GM10248 (cell line): Measurements from ENCODE around the gene GRIA1.

ENCODE experiments used
- CTCF ChIA-PET: fragments of 300-600 bp; sonication (Branson Sonifier 250); formaldehyde crosslinking; extraction: SDS; loops from one replicate; lab custom pipeline; 2021; ENCODE audit warnings: antibody characterized with exemption; lab: Yijun Ruan, JAX
- POLR2A ChIA-PET: fragments of 350-650 bp; sonication (Branson Sonifier 250); formaldehyde crosslinking; extraction: SDS; loops from one replicate; lab custom pipeline; 2020; ENCODE audit warnings: antibody characterized with exemption; lab: Yijun Ruan, JAX
- DNase-seq: peaks from one replicate; pipeline ENCODE4 v3.0.0; 2012; ENCODE audit errors: extremely low spot score
- TF ChIP-seq, protein P1 (sequence below): IDR thresholded peaks from 2 replicates; pipeline ENCODE4 v1.5.1; 2012; ENCODE audit warnings: mild to moderate bottlenecking, low read depth; ENCODE audit errors: extremely low read depth, missing control alignments, control extremely low read depth

The GRIA1 gene

DNA sequence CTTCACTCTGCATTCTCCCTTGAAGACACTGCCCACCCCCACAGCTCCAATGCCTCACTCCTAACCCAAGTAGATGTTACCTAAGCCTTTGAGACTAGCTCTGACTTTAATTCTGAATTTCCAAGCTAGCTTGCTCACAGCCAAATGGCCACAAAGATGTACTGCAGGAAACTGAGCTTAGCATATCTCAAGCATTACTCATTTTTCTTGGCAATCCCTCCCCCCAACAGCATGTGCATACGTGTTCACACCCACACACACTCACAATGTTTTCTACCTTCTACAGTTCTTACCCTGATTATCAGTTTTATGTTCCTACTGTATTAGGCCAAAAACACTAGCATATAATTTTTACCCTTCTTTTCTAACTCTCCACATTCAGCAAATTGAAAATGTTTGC is 13.7 kb upstream of the GRIA1 start:
- DNase-seq = no peak
- TF ChIP-seq, protein P1, sequence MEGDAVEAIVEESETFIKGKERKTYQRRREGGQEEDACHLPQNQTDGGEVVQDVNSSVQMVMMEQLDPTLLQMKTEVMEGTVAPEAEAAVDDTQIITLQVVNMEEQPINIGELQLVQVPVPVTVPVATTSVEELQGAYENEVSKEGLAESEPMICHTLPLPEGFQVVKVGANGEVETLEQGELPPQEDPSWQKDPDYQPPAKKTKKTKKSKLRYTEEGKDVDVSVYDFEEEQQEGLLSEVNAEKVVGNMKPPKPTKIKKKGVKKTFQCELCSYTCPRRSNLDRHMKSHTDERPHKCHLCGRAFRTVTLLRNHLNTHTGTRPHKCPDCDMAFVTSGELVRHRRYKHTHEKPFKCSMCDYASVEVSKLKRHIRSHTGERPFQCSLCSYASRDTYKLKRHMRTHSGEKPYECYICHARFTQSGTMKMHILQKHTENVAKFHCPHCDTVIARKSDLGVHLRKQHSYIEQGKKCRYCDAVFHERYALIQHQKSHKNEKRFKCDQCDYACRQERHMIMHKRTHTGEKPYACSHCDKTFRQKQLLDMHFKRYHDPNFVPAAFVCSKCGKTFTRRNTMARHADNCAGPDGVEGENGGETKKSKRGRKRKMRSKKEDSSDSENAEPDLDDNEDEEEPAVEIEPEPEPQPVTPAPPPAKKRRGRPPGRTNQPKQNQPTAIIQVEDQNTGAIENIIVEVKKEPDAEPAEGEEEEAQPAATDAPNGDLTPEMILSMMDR = no peak
- ChIA-PET CTCF (interaction anchor here (0.7 to 1.7 kb wide), 5 partner anchors 11 to 21 kb away, joined by 3 to 4 read pairs (median 3); no protein-coding TSS in a partner anchor), POLR2A (no interaction called here)

DNA sequence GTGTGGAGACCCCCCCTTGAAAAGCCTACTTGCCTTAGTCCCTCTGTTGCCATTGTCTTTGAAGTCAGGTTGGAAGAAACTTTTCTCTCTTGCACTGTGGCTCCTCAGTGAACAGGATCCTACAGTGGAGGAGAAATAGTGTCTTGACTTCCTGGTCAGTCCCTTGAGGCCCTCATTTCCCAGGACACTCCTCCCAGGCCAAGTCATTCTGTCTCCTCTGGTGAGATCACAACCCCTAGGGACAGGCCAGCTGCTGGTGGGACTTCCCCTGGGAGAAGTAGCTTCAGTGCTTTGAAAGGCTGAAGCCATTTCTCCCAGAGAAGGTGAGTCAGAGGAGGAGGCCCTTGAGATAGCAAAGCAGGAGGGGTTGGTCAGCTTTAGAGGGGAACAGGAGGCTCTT is 10.1 kb upstream of the GRIA1 start:
- CTCF ChIA-PET = interaction anchor here (0.8 to 4.2 kb wide), 4 partner anchors 9 to 131 kb away, joined by 3 to 24 read pairs (median 4); no protein-coding TSS in a partner anchor
- TF ChIP-seq, protein P1 = no peak
- DNase-seq = peak; percentile 53
- POLR2A ChIA-PET = interaction anchor here (0.8 kb wide), 1 partner anchor 10 kb away, joined by 3 read pairs; no protein-coding TSS in a partner anchor

DNA sequence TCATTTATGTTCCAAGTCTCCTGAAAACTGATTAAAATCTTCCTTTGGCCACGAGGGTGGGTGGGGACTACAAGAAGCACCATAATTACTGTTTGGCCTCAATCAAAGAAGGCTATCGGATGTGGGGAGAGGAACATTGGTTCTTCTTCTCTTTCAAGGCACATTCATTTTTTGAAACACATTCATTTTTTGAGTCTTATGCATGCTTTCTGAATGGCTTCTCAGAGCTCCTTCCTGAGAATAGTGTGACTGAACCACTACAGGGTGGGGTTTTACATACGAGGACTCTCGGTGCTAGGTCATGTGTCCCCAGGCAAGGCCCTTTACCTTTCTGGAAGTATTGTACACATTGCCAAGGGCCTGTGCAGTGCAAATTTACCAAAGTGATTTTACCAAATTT is 7.0 kb upstream of the GRIA1 start:
- TF ChIP-seq, protein P1 = no peak
- ChIA-PET CTCF (interaction anchor here (2.1 to 4.2 kb wide), 2 partner anchors 11 to 16 kb away, joined by 5 to 24 read pairs; no protein-coding TSS in a partner anchor), POLR2A (no interaction called here)
- DNase-seq = no peak

DNA sequence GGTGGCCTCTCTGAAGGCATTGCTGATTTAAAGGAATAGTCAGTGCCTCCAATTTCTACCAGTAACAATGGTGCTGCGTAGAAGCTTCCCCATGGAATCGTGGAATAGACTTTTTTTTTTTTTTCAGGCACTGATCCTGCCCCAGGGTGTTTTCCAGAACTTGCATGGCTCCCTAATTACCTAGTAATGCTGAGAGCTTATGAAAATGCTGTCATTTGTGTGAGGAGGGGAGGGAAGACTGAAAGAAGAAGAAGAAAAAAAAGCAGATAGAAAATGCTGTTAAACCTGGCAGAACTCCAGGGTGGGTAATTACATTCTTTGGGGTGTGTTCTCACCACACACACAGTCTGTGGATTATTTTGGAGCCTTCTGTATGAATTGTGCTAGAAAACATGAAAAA is 4.8 kb upstream of the GRIA1 start:
- TF ChIP-seq, protein P1 = no peak
- CTCF ChIA-PET = interaction anchor here (1.0 to 1.7 kb wide), 3 partner anchors 7 to 71 kb away, joined by 3 to 15 read pairs (median 6); no protein-coding TSS in a partner anchor
- DNase-seq = no peak

DNA sequence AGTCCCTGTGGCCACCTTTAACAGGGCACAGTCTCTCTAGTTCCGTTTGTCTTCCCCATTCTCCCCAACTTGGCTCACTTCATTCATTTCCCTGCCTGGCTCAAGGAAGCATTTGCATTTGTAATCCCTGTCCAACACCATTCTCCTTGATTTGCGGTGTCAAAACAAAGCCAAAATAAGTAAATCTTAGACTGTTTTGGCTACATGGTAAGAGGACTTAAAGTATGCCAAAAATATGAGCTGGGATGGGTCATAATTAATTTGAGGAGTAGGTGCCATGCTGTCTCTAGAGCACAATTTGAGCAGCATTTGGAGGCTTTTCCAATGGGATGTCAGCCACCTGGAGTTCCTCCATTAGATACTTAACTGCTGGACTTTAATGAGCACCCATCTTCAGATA is 3.7 kb upstream of the GRIA1 start:
- DNase-seq = no peak
- ChIA-PET POLR2A (no interaction called here), CTCF (interaction anchor here (1.1 to 1.7 kb wide), 3 partner anchors 8 to 10 kb away, joined by 3 to 6 read pairs (median 6); no protein-coding TSS in a partner anchor)
- TF ChIP-seq, protein P1 = no peak

More for the DNA sequence above, 4.8 kb upstream of the GRIA1 start:
- POLR2A ChIA-PET = no interaction called here

DNA sequence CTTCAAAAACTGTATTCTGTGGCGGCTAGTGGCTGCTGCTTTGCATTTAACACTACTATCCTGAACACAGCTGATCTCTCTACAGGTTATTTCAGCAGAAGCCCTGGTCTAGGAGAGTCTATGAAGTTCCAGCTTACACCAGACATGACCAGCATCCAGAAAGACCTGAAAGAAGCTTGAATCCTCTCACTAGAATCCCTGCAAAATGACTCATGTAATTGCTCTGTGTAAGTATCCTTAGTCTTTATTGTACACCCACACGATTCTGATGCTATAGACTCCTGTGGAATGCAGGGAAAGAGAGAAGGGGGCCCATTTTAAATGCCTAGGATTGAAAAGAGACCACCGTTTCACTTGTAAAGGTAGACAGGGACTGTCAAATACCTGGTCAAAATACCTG is 859 bp upstream of the GRIA1 start:
- ChIA-PET CTCF (interaction anchor here (1.1 to 1.6 kb wide), 2 partner anchors 9 to 475 kb away, joined by 4 to 5 read pairs; no protein-coding TSS in a partner anchor), POLR2A (interaction anchor here (0.8 kb wide), 1 partner anchor 9 kb away, joined by 3 read pairs; no protein-coding TSS in a partner anchor)
- no peak for DNase-seq

More for the DNA sequence above, 859 bp upstream of the GRIA1 start:
- TF ChIP-seq, protein P1 = no peak
